ENCODE data around the gene MRPS14. TPM values are rescaled to one million over a fixed set of nuclear protein-coding genes. Genes with fewer than 3 reads are reported as not detected.

Gene MRPS14
- total and polyA plus RNA-seq, 12 donors: 8.9 to 31.5 (median 25.7) TPM

DNA sequence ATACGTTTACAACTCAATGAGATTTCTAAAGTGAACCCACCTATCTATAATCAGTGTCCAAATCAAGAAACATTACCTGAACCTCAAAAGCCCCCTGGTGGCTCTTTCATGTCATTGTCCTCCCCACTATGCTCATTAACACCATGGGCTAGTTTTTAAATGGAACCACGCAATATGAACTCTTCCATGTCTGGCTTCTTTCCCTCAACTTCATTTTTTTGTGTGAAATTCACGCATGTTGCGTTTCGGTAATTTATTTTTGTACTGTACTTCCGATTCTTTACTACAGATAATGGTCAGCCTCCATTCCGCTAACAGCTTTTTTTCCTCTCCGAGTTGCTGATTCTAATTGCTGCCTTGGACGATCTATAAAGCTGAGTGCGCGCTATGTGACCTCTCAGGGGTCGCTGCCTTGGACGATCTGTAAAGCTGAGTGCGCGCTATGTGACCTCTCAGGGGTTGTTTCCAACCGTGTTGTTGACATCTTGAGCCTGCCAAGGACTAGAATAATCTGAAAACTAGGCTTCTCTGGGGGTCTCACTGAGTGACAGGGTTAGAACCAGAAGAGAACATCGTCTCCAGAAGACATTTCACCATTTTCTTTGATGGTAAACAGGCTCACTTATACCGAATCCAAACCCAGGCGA, 24.5 kb downstream of the MRPS14 start:
- Histone ChIP-seq H3K36me3 (peaks cover 0 to 6% (median 0%) of the 10 kb centered on the region in 9 donors), H3K4me3 (peak overlapping the region; percentile 41 to 90 (median 80)), H3K27me3 (no peaks in the 10 kb centered on the region), H3K9me3 (no peaks in the 10 kb centered on the region), H3K4me1 (peaks cover 0 to 56% (median 18%) of the 10 kb centered on the region in 9 donors), H3K27ac (peak overlapping the region; percentile 83 to 100 (median 96))
- peak in 4 of 8 donors; percentile 0 to 29 (median 4) for ATAC-seq
- intact Hi-C loops (cut with DNase I): loop anchor here in 2 of 10 donors (5.0 kb wide), 2 partner anchors 226 to 976 kb away; partner anchors contain the start of gene RC3H1 (in 1 of the 2)
- peak in 1 of 2 donors; percentile 41 for DNase-seq
- WGBS, 2 donors: 12 to 13% methylated on average over 19 of the region's 19 CpGs
- TF ChIP-seq, protein P1, sequence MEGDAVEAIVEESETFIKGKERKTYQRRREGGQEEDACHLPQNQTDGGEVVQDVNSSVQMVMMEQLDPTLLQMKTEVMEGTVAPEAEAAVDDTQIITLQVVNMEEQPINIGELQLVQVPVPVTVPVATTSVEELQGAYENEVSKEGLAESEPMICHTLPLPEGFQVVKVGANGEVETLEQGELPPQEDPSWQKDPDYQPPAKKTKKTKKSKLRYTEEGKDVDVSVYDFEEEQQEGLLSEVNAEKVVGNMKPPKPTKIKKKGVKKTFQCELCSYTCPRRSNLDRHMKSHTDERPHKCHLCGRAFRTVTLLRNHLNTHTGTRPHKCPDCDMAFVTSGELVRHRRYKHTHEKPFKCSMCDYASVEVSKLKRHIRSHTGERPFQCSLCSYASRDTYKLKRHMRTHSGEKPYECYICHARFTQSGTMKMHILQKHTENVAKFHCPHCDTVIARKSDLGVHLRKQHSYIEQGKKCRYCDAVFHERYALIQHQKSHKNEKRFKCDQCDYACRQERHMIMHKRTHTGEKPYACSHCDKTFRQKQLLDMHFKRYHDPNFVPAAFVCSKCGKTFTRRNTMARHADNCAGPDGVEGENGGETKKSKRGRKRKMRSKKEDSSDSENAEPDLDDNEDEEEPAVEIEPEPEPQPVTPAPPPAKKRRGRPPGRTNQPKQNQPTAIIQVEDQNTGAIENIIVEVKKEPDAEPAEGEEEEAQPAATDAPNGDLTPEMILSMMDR (IDR thresholded peaks at IDR 0.05): peak; percentile 47 to 83 (median 73)

DNA sequence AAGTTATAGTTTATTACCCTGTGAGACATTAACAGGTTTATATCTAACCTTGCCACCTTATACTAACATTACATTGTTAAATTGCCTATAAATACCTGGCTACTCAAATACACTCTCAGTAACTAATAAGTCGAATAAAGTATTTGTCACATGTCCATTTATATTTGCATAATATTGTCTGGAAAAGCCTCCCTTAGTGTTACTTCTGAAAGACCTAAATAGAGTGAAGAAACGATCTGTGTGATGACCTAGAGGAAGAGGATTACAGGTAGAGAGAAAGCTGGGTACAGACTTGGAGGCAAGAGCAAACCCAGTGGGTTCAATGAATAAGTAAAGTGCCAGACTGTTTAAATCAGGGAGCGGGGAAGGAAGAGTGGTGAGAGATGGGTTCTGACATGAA, 26.2 kb downstream of the MRPS14 start:
- TF ChIP-seq, protein P1 (IDR thresholded peaks at IDR 0.05): no peak
- no peak for DNase-seq
- H3K36me3 ChIP-seq: peaks cover 0 to 7% (median 0%) of the 10 kb centered on the region in 9 donors
- no peak overlapping the region for H3K4me3 ChIP-seq
- H3K9me3 ChIP-seq: no peaks in the 10 kb centered on the region
- WGBS, 2 donors: 86 to 88% methylated on average over 3 of the region's 3 CpGs
- no peak for ATAC-seq
- H3K27ac ChIP-seq: no peak overlapping the region
- intact Hi-C loops (cut with DNase I): loop anchor here in 2 of 10 donors (5.0 kb wide), 2 partner anchors 225 to 975 kb away; partner anchors contain the start of gene RC3H1 (in 1 of the 2)
- H3K27me3 ChIP-seq: no peaks in the 10 kb centered on the region
- H3K4me1 ChIP-seq: peaks cover 0 to 41% (median 18%) of the 10 kb centered on the region in 9 donors

GRCh38 chr1:174996476-174996875, 26.7 kb downstream of the MRPS14 start:
- intact Hi-C loops (cut with DNase I): loop anchor here in 2 of 10 donors (5.0 kb wide), 2 partner anchors 224 to 974 kb away; partner anchors contain the start of gene RC3H1 (in 1 of the 2)
- ATAC-seq (no peak), DNase-seq (no peak)
- no peak overlapping the region for H3K27ac ChIP-seq
- peaks cover 0 to 35% (median 13%) of the 10 kb centered on the region in 9 donors for H3K4me1 ChIP-seq
- 17 to 39% methylated on average over 1 of the region's 1 CpG for WGBS, 2 donors
- peaks cover 0 to 12% (median 0%) of the 10 kb centered on the region in 9 donors for H3K36me3 ChIP-seq
- no peak overlapping the region for H3K4me3 ChIP-seq
- no peaks in the 10 kb centered on the region for H3K27me3 ChIP-seq
- H3K9me3 ChIP-seq: no peaks in the 10 kb centered on the region
- TF ChIP-seq, protein P1 (IDR thresholded peaks at IDR 0.05): no peak

DNA sequence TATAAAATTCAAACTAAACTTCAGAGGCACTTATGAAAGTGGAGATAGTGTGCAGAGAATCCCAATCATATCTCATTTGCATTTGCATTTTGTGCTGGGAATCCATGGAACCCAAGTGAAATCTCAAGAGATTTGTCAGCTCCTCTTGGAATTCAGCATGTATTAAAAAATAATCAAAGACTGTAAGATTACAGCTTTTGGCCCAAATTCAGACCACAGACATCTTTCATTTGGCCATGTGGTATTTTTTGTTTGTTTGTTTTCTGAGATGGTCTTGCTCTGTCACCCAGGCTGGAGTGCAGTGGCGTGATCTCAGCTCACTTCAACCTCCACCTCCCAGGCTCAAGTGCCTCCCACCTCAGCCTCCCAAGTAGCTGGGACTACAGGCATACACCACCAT, 27.3 kb downstream of the MRPS14 start:
- ATAC-seq (no peak), DNase-seq (no peak)
- Histone ChIP-seq H3K36me3 (peaks cover 0 to 12% (median 0%) of the 10 kb centered on the region in 9 donors), H3K9me3 (no peaks in the 10 kb centered on the region), H3K27ac (no peak overlapping the region), H3K4me1 (peaks cover 0 to 33% (median 10%) of the 10 kb centered on the region in 9 donors), H3K27me3 (no peaks in the 10 kb centered on the region), H3K4me3 (no peak overlapping the region)
- WGBS, 2 donors: 100% methylated on average over 1 of the region's 1 CpG
- intact Hi-C loops (cut with DNase I): loop anchor here in 2 of 10 donors (5.0 kb wide), 2 partner anchors 224 to 974 kb away; partner anchors contain the start of gene RC3H1 (in 1 of the 2)
- TF ChIP-seq, protein P1 (IDR thresholded peaks at IDR 0.05): no peak

Measured in heart right ventricle (tissue), 16 donors.